Measurements from ENCODE around the gene NRCAM. TPM values are rescaled to one million over a fixed set of nuclear protein-coding genes. Genes with fewer than 3 reads are reported as not detected.

NRCAM gene
- total RNA-seq, 1 experiment from 2014 or later, result 45.7 TPM

GRCh38 chr7:108303332-108303731 lies 152.9 kb downstream of the NRCAM start:
- no peaks in the 10 kb centered on the region for H3K27me3 ChIP-seq (replicated peaks; ENCODE audit: insufficient read depth, low read depth, low read length, poor library complexity)
- no TSS peak for BruUV-seq (replicated peaks)
- POLR2A ChIA-PET (ENCODE audit: low non-redundant PET), result no interaction called here
- H3K9me3 ChIP-seq (ENCODE audit: low read depth, low read length, poor library complexity, severe bottlenecking), result no peaks in the 10 kb centered on the region
- intact Hi-C loops (cut with micrococcal nuclease; ENCODE audit: unreplicated experiment), result no loop called here
- DNase-seq (ENCODE audit: low spot score), result no peak
- no peak overlapping the region for H3K27ac ChIP-seq (ENCODE audit: low read depth, low read length, poor library complexity, severe bottlenecking)
- no peaks in the 10 kb centered on the region for H3K36me3 ChIP-seq (ENCODE audit: insufficient read depth, low read length, poor library complexity, severe bottlenecking)
- CTCF ChIA-PET, result no interaction called here
- peaks cover 19% of the 10 kb centered on the region for H3K4me1 ChIP-seq (ENCODE audit: insufficient read depth, low read length, poor library complexity, severe bottlenecking)
- TF ChIP-seq CTCF (conservative IDR thresholded peaks at IDR 0.05; ENCODE audit: low read depth, low read length), result no peak
- no peak for TF ChIP-seq EZH2 (IDR thresholded peaks at IDR 0.05; ENCODE audit: borderline replicate concordance, low read depth, low read length, poor library complexity, severe bottlenecking)
- H3K4me3 ChIP-seq (ENCODE audit: low read depth, low read length, poor library complexity, severe bottlenecking), result no peak overlapping the region

GRCh38 chr7:108301387-108301786 lies 154.8 kb downstream of the NRCAM start:
- intact Hi-C loops (cut with micrococcal nuclease; ENCODE audit: unreplicated experiment), result no loop called here
- Histone ChIP-seq H3K4me1 (ENCODE audit: insufficient read depth, low read length, poor library complexity, severe bottlenecking) (peaks cover 19% of the 10 kb centered on the region), H3K4me3 (ENCODE audit: low read depth, low read length, poor library complexity, severe bottlenecking) (no peak overlapping the region), H3K36me3 (ENCODE audit: insufficient read depth, low read length, poor library complexity, severe bottlenecking) (no peaks in the 10 kb centered on the region), H3K9me3 (ENCODE audit: low read depth, low read length, poor library complexity, severe bottlenecking) (no peaks in the 10 kb centered on the region), H3K27ac (ENCODE audit: low read depth, low read length, poor library complexity, severe bottlenecking) (no peak overlapping the region), H3K27me3 (replicated peaks; ENCODE audit: insufficient read depth, low read depth, low read length, poor library complexity) (no peaks in the 10 kb centered on the region)
- no peak for DNase-seq (ENCODE audit: low spot score)
- TF ChIP-seq EZH2 (IDR thresholded peaks at IDR 0.05; ENCODE audit: borderline replicate concordance, low read depth, low read length, poor library complexity, severe bottlenecking) (no peak), CTCF (conservative IDR thresholded peaks at IDR 0.05; ENCODE audit: low read depth, low read length) (no peak)
- ChIA-PET POLR2A (ENCODE audit: low non-redundant PET) (no interaction called here), CTCF (no interaction called here)
- BruUV-seq (replicated peaks), result no TSS peak

- Histone ChIP-seq H3K4me1 (ENCODE audit: insufficient read depth, low read length, poor library complexity, severe bottlenecking) (peaks cover 39% of the 10 kb centered on the region), H3K27me3 (replicated peaks; ENCODE audit: insufficient read depth, low read depth, low read length, poor library complexity) (no peaks in the 10 kb centered on the region), H3K4me3 (ENCODE audit: low read depth, low read length, poor library complexity, severe bottlenecking) (no peak overlapping the region), H3K9me3 (ENCODE audit: low read depth, low read length, poor library complexity, severe bottlenecking) (no peaks in the 10 kb centered on the region), H3K36me3 (ENCODE audit: insufficient read depth, low read length, poor library complexity, severe bottlenecking) (no peaks in the 10 kb centered on the region), H3K27ac (ENCODE audit: low read depth, low read length, poor library complexity, severe bottlenecking) (peak overlapping the region; percentile 9)
- no TSS peak for BruUV-seq (replicated peaks)
- ChIA-PET CTCF (no interaction called here), POLR2A (ENCODE audit: low non-redundant PET) (no interaction called here)
- intact Hi-C loops (cut with micrococcal nuclease; ENCODE audit: unreplicated experiment), result no loop called here
- DNase-seq (ENCODE audit: low spot score), result no peak
- TF ChIP-seq EZH2 (IDR thresholded peaks at IDR 0.05; ENCODE audit: borderline replicate concordance, low read depth, low read length, poor library complexity, severe bottlenecking) (no peak), CTCF (conservative IDR thresholded peaks at IDR 0.05; ENCODE audit: low read depth, low read length) (no peak)
Observed at GRCh38 chr7:108299251-108299973, 156.8 kb downstream of the NRCAM start.

Measured in A673 (cell line).